ENCODE results near the gene PCDH15. TPM values are rescaled to one million over a fixed set of nuclear protein-coding genes. Genes with fewer than 3 reads are reported as not detected.
"Not testable (repeated sequence)": the region's sequence is repeated elsewhere in the genome, so short reads cannot be mapped to it uniquely, and the experiment has no call there.

The PCDH15 gene
- total RNA-seq, 2 donors from 2014 or later = 1.1 TPM; not detected in 1

GRCh38 chr10:54531296-54531695 lies 269.7 kb downstream of the PCDH15 start:
- H3K27me3 ChIP-seq (replicated peaks; ENCODE audit: insufficient read depth) = no peaks in the 10 kb centered on the region
- DNase-seq (ENCODE audit: low spot score) = no peak
- H3K27ac ChIP-seq = no peak overlapping the region
- no peaks in the 10 kb centered on the region for H3K36me3 ChIP-seq
- intact Hi-C loops (cut with DNase I) = no loop called here
- 82% methylated on average over 3 of the region's 3 CpGs for WGBS
- TF ChIP-seq CTCF (IDR thresholded peaks at IDR 0.05) = no peak
- TF ChIP-seq POLR2A (IDR thresholded peaks at IDR 0.05) = no peak
- TF ChIP-seq POLR2AphosphoS5 (IDR thresholded peaks at IDR 0.05) = no peak
- H3K9me3 ChIP-seq = no peaks in the 10 kb centered on the region
- no peak overlapping the region for H3K4me3 ChIP-seq
- no peaks in the 10 kb centered on the region for H3K4me1 ChIP-seq (replicated peaks)

GRCh38 chr10:54530299-54530698 lies 270.7 kb downstream of the PCDH15 start:
- intact Hi-C loops (cut with DNase I) = no loop called here
- no peaks in the 10 kb centered on the region for H3K9me3 ChIP-seq
- H3K27ac ChIP-seq = no peak overlapping the region
- no peaks in the 10 kb centered on the region for H3K36me3 ChIP-seq
- DNase-seq (ENCODE audit: low spot score) = no peak
- no peaks in the 10 kb centered on the region for H3K27me3 ChIP-seq (replicated peaks; ENCODE audit: insufficient read depth)
- TF ChIP-seq POLR2AphosphoS5 (IDR thresholded peaks at IDR 0.05) (no peak), POLR2A (IDR thresholded peaks at IDR 0.05) (no peak), CTCF (IDR thresholded peaks at IDR 0.05) (no peak)
- 90% methylated on average over 2 of the region's 2 CpGs for WGBS
- H3K4me1 ChIP-seq (replicated peaks) = no peaks in the 10 kb centered on the region
- no peak overlapping the region for H3K4me3 ChIP-seq

- Histone ChIP-seq H3K27ac (no peak overlapping the region), H3K4me3 (no peak overlapping the region), H3K27me3 (replicated peaks; ENCODE audit: insufficient read depth) (no peaks in the 10 kb centered on the region), H3K36me3 (no peaks in the 10 kb centered on the region), H3K4me1 (replicated peaks) (no peaks in the 10 kb centered on the region), H3K9me3 (no peaks in the 10 kb centered on the region)
- intact Hi-C loops (cut with DNase I) = no loop called here
- no peak for DNase-seq (ENCODE audit: low spot score)
- no peak for TF ChIP-seq POLR2AphosphoS5 (IDR thresholded peaks at IDR 0.05)
- TF ChIP-seq CTCF (IDR thresholded peaks at IDR 0.05) = no peak
- TF ChIP-seq POLR2A (IDR thresholded peaks at IDR 0.05) = no peak
- 47% methylated on average over 1 of the region's 1 CpG for WGBS
Measured at GRCh38 chr10:54525816-54526215, 275.2 kb downstream of the PCDH15 start.

- H3K9me3 ChIP-seq; H3K4me3 ChIP-seq; H3K36me3 ChIP-seq; intact Hi-C loops (cut with DNase I); H3K27ac ChIP-seq; DNase-seq (ENCODE audit: low spot score); H3K4me1 ChIP-seq (replicated peaks); H3K27me3 ChIP-seq (replicated peaks; ENCODE audit: insufficient read depth): not testable (repeated sequence)
- 92% methylated on average over 12 of the region's 12 CpGs for WGBS
Measured at GRCh38 chr10:54515244-54515643, 285.8 kb downstream of the PCDH15 start.

GRCh38 chr10:54503863-54504262 lies 297.2 kb downstream of the PCDH15 start:
- WGBS = 47% methylated on average over 3 of the region's 3 CpGs
- intact Hi-C loops (cut with DNase I) = no loop called here
- TF ChIP-seq POLR2A (IDR thresholded peaks at IDR 0.05) (no peak), POLR2AphosphoS5 (IDR thresholded peaks at IDR 0.05) (no peak), CTCF (IDR thresholded peaks at IDR 0.05) (no peak)
- no peaks in the 10 kb centered on the region for H3K27me3 ChIP-seq (replicated peaks; ENCODE audit: insufficient read depth)
- no peaks in the 10 kb centered on the region for H3K4me1 ChIP-seq (replicated peaks)
- DNase-seq (ENCODE audit: low spot score) = no peak
- H3K4me3 ChIP-seq = no peak overlapping the region
- no peaks in the 10 kb centered on the region for H3K36me3 ChIP-seq
- no peak overlapping the region for H3K27ac ChIP-seq
- H3K9me3 ChIP-seq = no peaks in the 10 kb centered on the region

Measured in prostate gland (tissue), 2 donors.